Measurements from ENCODE around the gene TSPAN31.
"Not testable (repeated sequence)": the region's sequence is repeated elsewhere in the genome, so short reads cannot be mapped to it uniquely, and the experiment has no call there.

TSPAN31 gene

DNA sequence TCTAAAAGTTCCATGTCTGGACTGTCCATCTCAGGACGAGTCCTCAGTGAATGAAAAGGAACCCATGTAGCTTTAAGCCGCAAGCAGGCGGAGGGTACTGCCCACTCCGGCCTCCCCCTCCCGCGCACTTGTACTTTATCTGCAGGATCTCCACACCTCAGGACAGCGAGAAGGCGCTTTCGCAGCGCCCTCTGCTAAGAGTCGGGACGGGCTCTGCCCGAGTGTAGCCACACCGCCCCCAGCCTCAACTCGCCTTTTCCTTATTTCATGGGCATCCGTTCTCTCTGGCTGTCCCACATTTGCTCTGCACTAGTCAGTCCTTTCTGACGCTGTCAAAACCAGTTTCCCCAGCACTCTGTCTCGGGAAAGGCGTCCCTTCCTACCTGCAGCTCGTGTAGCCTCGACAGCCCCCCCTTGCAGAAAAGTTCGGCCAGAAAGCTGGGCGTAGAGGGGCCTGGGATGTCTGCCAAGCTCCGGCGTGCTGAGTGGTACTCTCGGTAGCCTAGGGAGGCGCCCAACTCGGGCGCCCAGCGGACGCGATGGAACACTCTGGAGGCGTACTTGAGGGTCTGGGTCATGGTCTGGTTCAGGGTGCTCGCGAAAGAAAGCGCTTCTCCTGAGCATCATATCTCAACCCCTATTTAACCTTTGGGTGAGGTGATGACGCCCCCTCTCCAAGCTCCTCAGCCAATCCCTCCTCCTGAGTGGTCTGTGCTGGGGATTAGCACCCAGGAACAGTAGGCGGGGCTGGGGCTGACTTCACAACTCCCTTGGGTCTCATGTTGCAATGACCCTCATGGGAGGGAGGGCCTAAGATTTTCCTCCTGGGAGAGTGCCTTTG lies 21.8 kb downstream of the TSPAN31 start, which contains the start of gene CYP27B1:
TSS of gene CYP27B1 (minus strand) at position 615 of the 841 bp plus-strand sequence. CDS start at position 578, 37 bp downstream.
- no peak for DNase-seq (ENCODE audit: low read depth, low spot score)

DNA sequence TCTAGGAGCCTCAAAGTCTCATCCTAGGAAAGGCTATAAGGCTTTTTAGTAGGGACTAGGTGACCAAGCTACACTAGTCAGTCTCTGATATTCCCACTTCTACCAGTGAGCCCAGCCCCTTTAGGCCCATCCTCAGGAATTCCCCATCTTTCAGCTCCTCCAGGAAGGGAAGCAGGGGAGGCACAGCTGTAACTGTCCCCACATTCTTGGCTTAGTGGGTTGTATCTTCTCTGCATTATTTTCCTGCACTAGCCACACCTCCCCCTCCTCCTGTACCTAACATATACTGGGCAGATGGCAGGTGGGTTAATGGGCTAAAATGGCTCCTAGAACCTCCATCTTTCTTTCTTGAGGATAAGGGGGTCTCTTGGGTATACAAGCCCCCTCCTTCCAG lies 22.5 kb downstream of the TSPAN31 start:
- DNase-seq (ENCODE audit: low read depth, low spot score), result no peak

- DNase-seq (ENCODE audit: low read depth, low spot score), result no peak
Measured at GRCh38 chr12:57767876-57768275, 23.0 kb downstream of the TSPAN31 start.

- DNase-seq (ENCODE audit: low read depth, low spot score), result no peak
Measured at GRCh38 chr12:57769594-57769993, 24.8 kb downstream of the TSPAN31 start.

- DNase-seq (ENCODE audit: low read depth, low spot score), result no peak
Measured at GRCh38 chr12:57770734-57771133, 25.9 kb downstream of the TSPAN31 start.

- DNase-seq (ENCODE audit: low read depth, low spot score), result peak; percentile 69
Measured at GRCh38 chr12:57771236-57771872, 26.5 kb downstream of the TSPAN31 start.

DNA sequence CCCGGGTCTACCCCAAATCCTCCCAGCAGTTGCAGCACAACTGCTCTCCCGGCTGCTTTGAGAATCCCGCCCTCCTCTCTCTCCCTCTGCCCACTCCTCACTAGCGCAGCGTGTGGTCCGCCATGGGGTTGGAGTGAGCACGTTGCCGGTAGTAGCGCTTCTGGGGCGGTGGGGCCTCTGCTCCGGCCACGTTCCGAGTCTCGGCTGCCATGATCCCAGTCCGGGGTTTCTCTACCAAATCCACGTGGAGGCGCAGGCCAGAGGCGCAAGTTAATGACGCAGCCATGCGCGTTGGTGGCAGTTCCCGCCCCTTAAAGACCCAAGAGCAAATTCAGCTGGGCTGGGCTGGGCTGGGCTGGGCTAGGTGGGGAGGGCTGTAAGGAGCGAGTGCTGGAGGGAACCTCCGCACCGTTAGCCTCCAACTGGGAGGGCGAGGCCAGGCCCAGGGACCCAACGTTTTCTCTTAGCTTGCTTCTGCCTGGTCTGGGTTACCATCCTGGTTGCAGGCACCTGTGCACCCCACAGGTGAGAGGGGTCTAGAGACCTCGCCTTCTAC lies 27.1 kb downstream of the TSPAN31 start, which contains the start of gene METTL1:
TSS of gene METTL1 (minus strand) at position 233 of the 556 bp plus-strand sequence. CDS start at position 211, 22 bp downstream.
- peak; percentile 92 for DNase-seq (ENCODE audit: low read depth, low spot score)

DNA sequence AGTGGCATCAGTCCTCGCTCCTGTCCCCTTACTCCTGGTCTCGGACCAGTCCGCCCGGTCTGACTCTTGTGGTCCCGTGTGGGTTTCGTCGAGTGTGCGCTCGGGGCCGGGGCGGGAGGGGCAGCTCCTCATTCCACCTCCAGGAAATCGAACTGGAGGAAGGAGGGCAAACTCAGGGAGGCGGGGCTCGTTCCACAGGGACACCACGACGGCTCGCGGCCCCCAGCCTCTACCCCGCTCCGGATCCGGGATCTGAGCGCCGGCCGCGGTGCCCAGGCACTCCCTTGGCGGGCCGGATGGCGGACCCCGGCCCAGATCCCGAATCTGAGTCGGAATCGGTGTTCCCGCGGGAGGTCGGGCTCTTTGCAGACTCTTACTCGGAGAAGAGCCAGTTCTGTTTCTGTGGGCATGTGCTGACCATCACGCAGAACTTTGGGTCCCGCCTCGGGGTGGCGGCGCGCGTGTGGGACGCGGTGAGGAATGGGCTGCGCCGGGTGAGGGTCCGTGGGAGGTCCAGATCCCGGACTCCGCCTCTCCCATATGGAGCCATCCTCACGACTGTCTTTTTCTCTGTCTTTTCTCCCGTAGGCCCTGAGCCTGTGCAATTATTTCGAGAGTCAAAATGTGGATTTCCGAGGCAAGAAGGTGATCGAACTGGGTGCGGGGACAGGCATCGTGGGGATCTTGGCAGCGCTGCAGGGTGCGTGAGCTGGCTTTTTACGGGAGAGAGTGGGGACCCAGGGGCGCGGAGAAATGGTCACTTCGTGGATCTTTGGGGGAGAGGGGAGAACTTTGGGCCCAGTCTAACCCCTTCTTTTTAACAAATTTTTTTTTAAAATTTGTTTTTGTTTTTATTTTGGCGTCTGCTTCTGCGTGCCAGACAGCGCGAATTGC lies 27.8 kb downstream of the TSPAN31 start, which contains the start of gene EEF1AKMT3:
TSS of gene EEF1AKMT3 (plus strand) at position 186 of the 894 bp plus-strand sequence. CDS start at position 297, 111 bp downstream.
- DNase-seq (ENCODE audit: low read depth, low spot score), result no peak

- DNase-seq (ENCODE audit: low read depth, low spot score), result not testable (repeated sequence)
Measured at GRCh38 chr12:57774634-57775033, 29.8 kb downstream of the TSPAN31 start.

DNA sequence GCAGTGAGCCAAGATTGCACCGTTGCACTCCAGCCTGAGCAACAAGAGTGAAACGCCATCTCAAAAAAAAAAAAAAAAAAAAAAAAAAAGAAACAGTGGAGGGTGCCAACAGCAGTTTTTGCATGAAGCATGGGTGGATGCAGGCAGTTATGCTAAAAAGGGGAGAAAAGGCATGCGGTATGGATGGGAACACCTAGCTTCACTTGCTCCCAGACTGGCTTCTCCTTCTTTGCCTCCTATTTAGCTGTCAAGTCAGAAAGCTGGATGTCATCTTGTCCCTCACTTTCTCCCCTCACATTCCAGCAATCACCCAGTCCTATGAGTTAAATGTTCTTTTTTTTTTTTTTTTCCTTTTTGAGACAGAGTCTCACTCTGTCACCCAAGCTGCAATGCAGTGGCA lies 30.2 kb downstream of the TSPAN31 start:
- no peak for DNase-seq (ENCODE audit: low read depth, low spot score)

DNA sequence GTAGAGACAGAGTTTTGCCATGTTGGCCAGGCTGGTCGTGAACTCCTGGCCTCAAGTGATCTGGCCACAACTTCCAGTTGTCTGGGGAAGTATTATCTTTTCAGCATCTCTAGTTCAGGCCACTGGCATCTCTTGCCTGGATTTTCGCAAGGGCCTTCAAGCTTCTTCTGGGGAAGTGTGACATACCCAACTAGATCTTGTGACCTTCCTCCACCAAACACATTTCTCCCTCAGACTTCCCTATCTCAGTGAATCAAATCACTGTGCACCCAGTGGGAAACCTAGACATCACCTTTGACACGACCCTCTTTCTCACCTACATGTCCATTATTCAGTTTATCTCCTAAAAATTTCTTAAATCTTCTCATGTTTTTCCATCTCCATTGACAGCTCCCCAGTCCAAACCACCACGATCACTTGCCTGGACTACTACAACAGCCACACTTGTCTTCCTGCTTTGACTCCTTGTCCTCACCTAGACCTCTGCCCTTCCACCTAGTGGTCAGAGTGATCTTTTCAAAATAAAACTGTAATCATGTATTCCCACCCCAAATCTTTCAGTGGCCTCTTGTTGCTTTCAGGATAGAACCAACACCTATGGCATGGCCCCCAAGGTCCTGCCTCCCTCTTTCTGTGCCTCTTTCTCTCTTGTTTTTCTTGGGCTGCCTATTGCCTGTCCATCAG lies 30.9 kb downstream of the TSPAN31 start:
- DNase-seq (ENCODE audit: low read depth, low spot score), result no peak

DNA sequence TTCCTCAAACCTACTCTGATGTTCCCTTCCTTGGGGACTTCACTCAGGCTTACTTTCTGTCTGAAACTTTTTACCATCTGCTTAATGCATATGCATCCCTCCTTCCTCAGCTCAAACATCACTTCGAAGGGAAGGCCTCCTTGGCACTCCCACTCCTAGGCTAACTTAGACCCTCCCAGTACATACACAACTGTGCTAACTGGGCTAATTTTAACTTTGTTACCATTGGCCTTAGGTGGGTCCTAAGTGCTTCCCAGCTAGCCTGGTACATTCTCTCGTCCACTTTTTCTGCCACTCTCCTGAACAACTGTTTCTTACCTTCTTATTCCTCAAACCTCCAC lies 31.4 kb downstream of the TSPAN31 start:
- DNase-seq (ENCODE audit: low read depth, low spot score), result no peak

- no peak for DNase-seq (ENCODE audit: low read depth, low spot score)
Measured at GRCh38 chr12:57777367-57777766, 32.5 kb downstream of the TSPAN31 start.

- no peak for DNase-seq (ENCODE audit: low read depth, low spot score)
Measured at GRCh38 chr12:57777911-57778310, 33.1 kb downstream of the TSPAN31 start.

GRCh38 chr12:57779736-57780135 lies 34.9 kb downstream of the TSPAN31 start:
- no peak for DNase-seq (ENCODE audit: low read depth, low spot score)

DNA sequence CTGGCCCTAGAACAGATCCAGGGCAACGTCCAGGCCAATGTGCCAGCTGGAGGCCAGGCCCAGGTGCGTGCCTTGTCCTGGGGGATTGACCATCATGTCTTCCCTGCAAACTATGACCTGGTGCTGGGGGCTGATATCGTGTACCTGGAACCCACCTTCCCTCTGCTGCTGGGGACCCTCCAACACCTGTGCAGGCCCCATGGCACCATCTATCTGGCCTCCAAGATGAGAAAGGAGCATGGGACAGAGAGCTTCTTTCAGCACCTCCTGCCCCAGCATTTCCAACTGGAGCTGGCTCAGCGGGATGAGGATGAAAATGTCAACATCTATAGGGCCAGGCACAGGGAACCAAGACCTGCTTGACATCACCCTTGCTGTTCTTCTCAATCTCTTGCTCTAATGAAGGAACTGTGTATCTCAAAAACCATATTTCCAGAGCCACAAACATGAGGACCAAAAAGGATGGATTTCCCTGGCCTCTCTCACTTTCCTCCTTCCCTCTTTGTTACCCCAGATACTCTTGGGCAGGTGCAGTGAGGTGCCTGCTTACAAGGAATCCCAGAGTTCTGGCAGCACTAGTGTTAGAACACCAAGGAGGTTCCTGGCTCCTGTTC lies 35.6 kb downstream of the TSPAN31 start:
- DNase-seq (ENCODE audit: low read depth, low spot score), result no peak

DNA sequence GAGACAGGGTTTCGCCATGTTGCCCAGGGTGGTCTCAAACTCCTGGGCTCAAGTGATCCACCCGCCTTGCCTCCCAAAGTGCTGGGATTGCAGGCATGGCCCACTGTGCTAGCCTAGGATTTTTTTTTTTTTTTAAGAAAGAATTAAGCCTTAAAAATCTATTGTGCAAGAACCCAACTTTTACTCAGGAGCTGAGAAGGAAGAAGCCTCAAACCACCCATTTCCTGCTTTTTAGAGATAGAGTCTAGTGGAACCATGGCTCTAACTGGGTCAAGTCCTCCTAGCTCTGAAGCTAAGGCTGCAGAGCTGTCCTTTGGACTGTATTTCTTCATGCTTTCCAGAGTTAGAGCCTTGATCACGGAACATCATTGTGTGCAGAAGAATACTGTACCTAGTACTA lies 36.4 kb downstream of the TSPAN31 start:
- DNase-seq (ENCODE audit: low read depth, low spot score), result no peak

GRCh38 chr12:57781801-57782200 lies 37.0 kb downstream of the TSPAN31 start:
- no peak for DNase-seq (ENCODE audit: low read depth, low spot score)

- DNase-seq (ENCODE audit: low read depth, low spot score), result no peak
Measured at GRCh38 chr12:57782243-57782607, 37.4 kb downstream of the TSPAN31 start.

Measured in smooth muscle cell of the brain vasculature (primary cell).